ELR (cell line): ENCODE measurements around the gene DNAH5.
"Not testable (repeated sequence)": the region's sequence is repeated elsewhere in the genome, so short reads cannot be mapped to it uniquely, and the experiment has no call there.

ENCODE experiments used
- DNase-seq: peaks from one replicate; pipeline ENCODE4 v3.0.0-alpha.2; 2015; ENCODE audit warnings: low read depth

The DNAH5 gene, protein sequence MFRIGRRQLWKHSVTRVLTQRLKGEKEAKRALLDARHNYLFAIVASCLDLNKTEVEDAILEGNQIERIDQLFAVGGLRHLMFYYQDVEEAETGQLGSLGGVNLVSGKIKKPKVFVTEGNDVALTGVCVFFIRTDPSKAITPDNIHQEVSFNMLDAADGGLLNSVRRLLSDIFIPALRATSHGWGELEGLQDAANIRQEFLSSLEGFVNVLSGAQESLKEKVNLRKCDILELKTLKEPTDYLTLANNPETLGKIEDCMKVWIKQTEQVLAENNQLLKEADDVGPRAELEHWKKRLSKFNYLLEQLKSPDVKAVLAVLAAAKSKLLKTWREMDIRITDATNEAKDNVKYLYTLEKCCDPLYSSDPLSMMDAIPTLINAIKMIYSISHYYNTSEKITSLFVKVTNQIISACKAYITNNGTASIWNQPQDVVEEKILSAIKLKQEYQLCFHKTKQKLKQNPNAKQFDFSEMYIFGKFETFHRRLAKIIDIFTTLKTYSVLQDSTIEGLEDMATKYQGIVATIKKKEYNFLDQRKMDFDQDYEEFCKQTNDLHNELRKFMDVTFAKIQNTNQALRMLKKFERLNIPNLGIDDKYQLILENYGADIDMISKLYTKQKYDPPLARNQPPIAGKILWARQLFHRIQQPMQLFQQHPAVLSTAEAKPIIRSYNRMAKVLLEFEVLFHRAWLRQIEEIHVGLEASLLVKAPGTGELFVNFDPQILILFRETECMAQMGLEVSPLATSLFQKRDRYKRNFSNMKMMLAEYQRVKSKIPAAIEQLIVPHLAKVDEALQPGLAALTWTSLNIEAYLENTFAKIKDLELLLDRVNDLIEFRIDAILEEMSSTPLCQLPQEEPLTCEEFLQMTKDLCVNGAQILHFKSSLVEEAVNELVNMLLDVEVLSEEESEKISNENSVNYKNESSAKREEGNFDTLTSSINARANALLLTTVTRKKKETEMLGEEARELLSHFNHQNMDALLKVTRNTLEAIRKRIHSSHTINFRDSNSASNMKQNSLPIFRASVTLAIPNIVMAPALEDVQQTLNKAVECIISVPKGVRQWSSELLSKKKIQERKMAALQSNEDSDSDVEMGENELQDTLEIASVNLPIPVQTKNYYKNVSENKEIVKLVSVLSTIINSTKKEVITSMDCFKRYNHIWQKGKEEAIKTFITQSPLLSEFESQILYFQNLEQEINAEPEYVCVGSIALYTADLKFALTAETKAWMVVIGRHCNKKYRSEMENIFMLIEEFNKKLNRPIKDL (N-terminal part only)

GRCh38 chr5:13944560-13945199, at the start of gene DNAH5:
Gene DNAH5 (minus strand): TSS chr5:13944688. CDS start chr5:13944438, 250 bp downstream.
- DNase-seq = peak; percentile 72

- no peak for DNase-seq
These were observed 49.4 kb upstream of the DNAH5 start for GRCh38 chr5:13993926-13994325.

GRCh38 chr5:13992795-13993194, 48.3 kb upstream of the DNAH5 start:
- no peak for DNase-seq

GRCh38 chr5:13991365-13991764, 46.9 kb upstream of the DNAH5 start:
- no peak for DNase-seq

DNA sequence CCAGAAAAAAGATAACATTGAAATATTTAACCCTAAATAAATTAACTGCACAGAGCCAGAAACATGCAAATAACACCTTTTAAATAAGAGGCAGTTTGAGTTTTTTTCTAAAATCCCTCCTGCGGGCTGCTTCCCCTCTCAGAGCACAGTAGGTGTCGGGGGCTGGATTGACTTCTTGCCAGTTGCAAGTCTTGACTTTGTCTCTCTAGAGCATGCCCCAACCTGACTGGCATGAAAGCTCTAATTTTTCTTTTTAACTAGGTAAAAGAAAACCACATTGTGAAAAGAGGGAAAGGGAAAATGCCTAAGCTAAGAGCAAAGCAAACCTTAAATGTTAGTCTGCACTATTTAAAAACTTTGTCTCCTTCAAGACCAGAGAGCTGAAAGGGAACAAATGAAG, 46.4 kb upstream of the DNAH5 start:
- DNase-seq = no peak

GRCh38 chr5:13989832-13990231, 45.3 kb upstream of the DNAH5 start:
- DNase-seq = no peak

- peak; percentile 83 for DNase-seq
These were observed 43.5 kb upstream of the DNAH5 start for GRCh38 chr5:13987843-13988464.

- peak; percentile 98 for DNase-seq
These were observed 41.4 kb upstream of the DNAH5 start for GRCh38 chr5:13985731-13986418.

DNA sequence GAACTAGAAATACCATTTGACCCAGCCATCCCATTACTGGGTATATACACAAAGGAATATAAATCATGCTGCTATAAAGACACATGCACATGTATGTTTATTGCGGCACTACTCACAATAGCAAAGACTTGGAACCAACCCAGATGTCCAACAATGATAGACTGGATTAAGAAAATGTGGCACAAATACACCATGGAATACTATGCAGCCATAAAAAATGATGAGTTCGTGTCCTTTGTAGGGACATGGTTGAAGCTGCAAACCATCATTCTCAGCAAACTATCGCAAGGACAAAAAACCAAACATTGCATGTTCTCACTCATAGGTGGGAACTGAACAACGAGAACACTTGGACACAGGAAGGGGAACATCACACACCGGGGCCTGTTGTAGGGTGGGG, 40.4 kb upstream of the DNAH5 start:
- DNase-seq = not testable (repeated sequence)

DNA sequence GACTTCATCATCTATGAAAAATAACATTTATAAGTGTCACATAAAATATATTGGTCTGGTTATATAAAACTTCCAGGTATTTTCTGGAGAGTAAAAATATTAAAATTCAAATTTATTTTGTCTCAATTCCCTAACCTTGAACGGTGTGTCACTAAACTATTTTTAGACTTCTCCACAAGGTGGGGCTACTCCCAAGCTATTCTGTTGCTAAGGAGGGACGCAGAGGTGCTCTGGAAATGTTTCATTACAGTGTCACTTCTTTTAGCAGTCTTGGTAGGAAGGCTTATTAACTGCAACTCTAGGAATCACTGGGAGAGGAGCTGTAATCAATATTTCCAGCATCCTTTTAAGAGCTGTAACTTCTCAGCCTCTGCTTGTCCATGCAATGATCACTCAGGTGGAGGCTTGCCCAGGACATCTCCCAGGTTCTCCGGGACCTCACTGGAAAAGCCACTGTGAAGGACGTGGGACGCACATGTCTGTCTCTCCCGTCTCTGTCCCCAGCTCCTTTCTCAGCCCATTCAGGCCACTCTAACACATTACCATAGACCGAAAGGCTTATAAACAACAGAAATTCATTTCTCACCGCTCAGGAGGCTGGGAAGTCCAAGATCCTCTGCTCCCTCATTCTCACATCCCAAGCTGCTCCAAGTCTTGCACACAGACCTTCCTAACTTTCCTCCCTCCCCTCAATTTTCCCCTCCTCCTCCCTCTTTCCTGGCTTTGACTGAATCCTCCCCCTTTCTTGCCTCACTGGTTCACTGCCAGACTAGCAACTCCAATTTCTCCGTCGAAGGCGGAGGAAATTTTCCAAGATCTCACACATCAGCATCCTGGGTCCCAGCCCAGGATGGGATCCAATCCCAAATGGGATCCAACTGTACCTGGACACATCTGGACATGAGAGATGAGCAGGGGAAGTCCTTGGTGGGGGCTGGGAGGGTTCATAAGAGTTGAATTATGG, 32.7 kb upstream of the DNAH5 start:
- DNase-seq = peak; percentile 82

DNA sequence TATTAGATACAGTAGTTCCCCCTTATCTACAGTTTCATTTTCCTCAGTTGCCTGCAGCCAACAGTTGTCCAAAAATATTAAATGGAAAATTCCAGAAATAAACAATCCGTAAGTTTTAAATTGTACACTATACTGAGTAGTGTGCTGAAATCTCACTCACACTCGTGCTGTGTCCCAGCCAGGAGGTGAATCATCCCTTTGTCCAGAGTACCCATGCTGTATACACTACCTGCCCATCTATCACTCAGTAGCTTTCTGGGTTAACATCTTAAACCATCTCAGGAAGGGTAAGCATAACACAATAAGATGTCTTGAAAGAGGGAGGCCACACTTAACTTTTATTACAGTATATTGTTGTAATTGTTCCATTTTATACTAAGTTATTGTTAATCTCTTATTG, 31.7 kb upstream of the DNAH5 start:
- DNase-seq = peak; percentile 17

- DNase-seq = no peak
These were observed 30.8 kb upstream of the DNAH5 start for GRCh38 chr5:13975246-13975645.

GRCh38 chr5:13973724-13974123, 29.2 kb upstream of the DNAH5 start:
- DNase-seq = no peak

DNA sequence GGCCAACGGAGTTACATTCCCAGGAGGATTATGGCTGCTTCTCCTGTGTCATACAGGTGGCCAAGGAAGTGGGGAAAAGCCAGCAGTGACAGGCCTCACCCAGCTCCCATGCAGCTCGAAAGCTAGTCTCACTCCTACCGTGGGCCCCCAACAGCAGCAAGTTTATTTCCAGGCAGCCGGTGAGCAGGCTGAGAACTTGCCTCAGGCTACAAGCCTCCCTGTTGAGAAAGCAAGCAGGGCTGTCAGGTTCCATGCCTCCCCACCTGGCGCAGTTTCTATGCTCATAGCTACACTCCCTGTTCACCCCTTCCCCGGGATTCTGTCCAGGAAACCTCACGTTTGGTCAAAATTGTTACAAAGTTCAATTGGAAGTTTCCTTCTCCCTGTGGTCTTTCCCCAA, 27.5 kb upstream of the DNAH5 start:
- no peak for DNase-seq

DNA sequence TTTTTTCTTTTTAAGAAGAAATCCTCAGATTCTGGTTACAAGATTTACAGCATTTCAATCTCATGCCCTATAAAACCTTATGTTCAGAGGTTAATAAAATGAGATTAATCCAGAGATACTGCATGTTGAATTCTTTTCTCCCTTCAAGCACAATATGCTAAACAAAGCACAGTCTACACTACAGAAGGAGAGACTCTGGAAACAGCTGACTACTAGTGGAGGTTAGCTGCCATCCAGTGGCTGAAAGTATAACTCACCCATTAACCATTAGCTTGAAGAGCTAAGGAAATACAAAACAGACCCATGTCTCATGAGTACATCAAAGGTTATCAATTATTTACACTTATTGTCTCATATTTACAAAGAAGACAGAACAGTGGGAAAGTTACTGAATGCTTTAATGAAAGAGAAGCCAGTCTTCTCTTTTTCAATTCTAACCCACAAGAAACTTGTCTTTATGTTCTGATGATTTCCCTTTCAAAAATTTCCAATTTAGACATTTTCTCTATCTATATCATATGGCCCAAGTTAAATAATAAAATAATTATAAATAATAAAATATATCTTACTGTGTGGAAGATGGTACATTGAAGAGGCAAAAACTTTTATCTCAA, 12.7 kb upstream of the DNAH5 start:
- peak; percentile 80 for DNase-seq

- no peak for DNase-seq
These were observed 12.0 kb upstream of the DNAH5 start for GRCh38 chr5:13956471-13956870.

- DNase-seq = peak; percentile 23
These were observed 11.4 kb upstream of the DNAH5 start for GRCh38 chr5:13955896-13956295.

DNA sequence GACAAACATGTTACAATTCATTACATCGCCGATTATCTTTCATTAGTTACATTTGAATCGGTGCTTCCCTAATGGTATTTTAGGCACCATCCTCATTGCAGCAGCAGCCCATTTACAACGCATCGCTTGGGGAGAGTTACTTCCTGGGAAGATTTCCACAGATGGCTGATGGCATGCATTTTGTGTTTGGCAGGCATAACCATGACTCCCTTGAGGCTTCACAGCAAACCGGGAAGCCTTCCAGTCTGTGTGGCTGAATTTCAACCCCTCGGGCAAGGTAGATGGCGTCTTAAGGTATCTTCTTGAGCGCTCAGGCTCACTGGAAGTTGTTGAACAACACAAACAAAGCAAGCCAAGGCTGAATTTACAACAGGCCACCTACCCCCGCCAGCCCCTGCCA, 1.6 kb upstream of the DNAH5 start:
- no peak for DNase-seq

DNA sequence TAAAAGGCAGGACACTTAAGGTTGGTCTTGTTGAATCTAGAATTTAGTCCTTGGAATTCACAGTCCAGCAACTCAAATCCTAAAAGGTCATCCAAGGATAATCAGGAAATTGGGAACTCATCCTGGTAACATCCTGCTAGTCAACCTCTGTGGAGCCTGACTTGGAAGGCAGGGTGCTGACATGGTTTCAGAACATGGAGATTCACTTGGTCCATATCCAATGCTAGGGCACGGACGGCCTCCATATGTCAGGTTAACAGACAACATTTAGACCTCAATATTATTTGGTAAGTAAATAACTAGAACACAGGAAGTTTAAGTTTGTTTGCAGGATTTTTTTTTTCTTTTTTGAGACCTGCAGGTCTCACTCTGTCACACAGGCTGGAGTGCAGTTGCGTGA, 783 bp upstream of the DNAH5 start:
- DNase-seq = no peak
